Neural crest cell (in vitro differentiated cells): ENCODE measurements around the gene COA7. TPM values are rescaled to one million over a fixed set of nuclear protein-coding genes. Genes with fewer than 3 reads are reported as not detected.

Experiments used
- DNase-seq: peaks from one replicate; pipeline ENCODE4 v3.0.0; 2021; ENCODE audit warnings: low read depth, mixed read lengths, low spot score
- H3K27ac Mint-ChIP-seq: one replicate; pipeline ENCODE4 v1.8.0; 2021; ENCODE audit warnings: mild to moderate bottlenecking, mixed read lengths; ENCODE audit not compliant: unreplicated experiment
- H3K27me3 Mint-ChIP-seq: 2 replicates; pipeline ENCODE4 v1.8.0; 2021; ENCODE audit warnings: low read depth, mild to moderate bottlenecking, mixed read lengths
- H3K36me3 Mint-ChIP-seq: 2 replicates; pipeline ENCODE4 v1.8.0; 2021; ENCODE audit warnings: low read depth, mild to moderate bottlenecking, mixed read lengths
- H3K4me1 Mint-ChIP-seq: 2 replicates; pipeline ENCODE4 v1.8.0; 2021; ENCODE audit warnings: mixed read lengths
- H3K4me3 Mint-ChIP-seq: one replicate; pipeline ENCODE4 v1.8.0; 2021; ENCODE audit warnings: mild to moderate bottlenecking, mixed read lengths
- H3K9me3 Mint-ChIP-seq: 2 replicates; pipeline ENCODE4 v1.8.0; 2021; ENCODE audit warnings: mixed read lengths
- total RNA-seq: library from RNA; stranded (reverse); gene quantifications from 2 replicates; pipeline ENCODE4 v1.2.1, GENCODE V29; 2021
- TF ChIP-seq, protein P1 (sequence below): fragments of 200-600 bp; sonication (generic); conservative IDR thresholded peaks from 2 replicates; pipeline ENCODE4 v1.5.0; 2021; ENCODE audit warnings: antibody characterized with exemption, mild to moderate bottlenecking

COA7 gene
- total RNA-seq, 1 donor from 2014 or later, result 35.0 TPM

DNA sequence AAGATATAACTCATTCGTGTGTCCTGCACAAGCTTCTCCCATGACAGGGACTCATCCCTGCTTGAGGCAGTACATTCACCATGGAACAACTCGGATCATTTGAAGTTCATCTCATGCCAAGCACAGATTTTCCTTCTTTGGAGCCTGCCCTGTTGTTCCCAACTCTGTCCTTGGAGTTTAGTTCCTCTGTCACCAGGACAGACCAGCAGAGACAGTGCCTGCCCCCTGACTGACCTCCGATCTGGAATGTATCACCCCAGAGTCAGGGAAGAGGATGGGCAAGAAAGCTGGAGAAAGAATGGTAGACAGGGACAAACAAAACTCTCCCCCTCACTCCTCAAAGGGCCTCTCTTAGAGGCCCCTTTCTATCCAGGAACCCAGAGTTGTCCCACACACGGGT lies 60.2 kb downstream of the COA7 start:
- Mint-ChIP-seq H3K36me3 (no peaks in the 10 kb centered on the region), H3K4me1 (peaks cover 20% of the 10 kb centered on the region), H3K27me3 (peaks cover 26% of the 10 kb centered on the region), H3K9me3 (peaks cover 5% of the 10 kb centered on the region), H3K27ac (no peak overlapping the region), H3K4me3 (no peak overlapping the region)
- TF ChIP-seq, protein P1, sequence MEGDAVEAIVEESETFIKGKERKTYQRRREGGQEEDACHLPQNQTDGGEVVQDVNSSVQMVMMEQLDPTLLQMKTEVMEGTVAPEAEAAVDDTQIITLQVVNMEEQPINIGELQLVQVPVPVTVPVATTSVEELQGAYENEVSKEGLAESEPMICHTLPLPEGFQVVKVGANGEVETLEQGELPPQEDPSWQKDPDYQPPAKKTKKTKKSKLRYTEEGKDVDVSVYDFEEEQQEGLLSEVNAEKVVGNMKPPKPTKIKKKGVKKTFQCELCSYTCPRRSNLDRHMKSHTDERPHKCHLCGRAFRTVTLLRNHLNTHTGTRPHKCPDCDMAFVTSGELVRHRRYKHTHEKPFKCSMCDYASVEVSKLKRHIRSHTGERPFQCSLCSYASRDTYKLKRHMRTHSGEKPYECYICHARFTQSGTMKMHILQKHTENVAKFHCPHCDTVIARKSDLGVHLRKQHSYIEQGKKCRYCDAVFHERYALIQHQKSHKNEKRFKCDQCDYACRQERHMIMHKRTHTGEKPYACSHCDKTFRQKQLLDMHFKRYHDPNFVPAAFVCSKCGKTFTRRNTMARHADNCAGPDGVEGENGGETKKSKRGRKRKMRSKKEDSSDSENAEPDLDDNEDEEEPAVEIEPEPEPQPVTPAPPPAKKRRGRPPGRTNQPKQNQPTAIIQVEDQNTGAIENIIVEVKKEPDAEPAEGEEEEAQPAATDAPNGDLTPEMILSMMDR, result no peak
- no peak for DNase-seq

DNA sequence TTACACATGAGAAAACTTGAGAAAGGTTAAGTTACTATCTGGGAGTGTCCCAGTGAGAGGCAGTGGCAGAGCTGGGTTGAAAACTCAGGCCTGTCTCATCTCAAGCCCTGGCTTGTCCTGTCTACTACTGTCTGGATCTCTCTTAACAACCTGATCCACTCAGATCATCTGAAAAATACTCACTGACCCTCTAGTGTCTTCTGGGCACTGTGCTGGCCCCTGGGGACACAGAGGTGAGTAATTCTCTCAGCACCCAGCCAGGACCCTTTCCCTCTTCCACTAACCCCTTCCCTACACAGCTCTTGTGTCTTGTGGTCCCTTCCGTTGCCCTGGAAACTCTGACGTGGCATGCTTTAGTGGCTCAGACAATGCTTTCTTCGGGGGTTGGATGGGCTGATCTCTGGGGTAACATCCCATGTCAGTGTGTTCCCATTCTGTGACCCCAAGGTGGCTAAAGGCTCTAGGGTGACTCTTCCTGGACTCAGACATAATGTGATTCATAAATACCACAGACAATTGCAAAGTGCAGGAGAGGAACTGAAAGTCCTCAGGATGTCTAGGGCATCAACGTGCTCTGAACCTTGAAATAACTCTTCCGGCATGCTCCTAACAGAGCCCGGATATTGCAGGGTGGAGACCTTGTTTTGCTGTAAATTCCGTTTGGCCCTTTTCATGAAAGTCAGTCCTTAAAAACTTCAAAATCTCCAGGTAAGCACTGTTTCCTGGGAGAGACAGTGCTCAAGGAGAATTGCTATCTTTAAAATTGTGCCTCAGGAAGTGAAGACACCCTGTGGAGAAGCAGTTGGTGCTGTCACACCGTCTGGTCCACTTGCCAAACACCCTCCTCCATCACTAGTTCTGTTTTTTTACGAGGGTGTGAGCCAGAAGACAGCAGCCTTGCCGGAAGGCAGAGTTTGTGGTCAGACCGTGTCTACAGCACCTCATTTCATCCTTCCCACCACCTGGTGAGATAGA lies 61.1 kb downstream of the COA7 start:
- Mint-ChIP-seq H3K4me3 (no peak overlapping the region), H3K27me3 (peaks cover 35% of the 10 kb centered on the region), H3K27ac (no peak overlapping the region), H3K4me1 (peaks cover 23% of the 10 kb centered on the region), H3K36me3 (no peaks in the 10 kb centered on the region), H3K9me3 (peaks cover 5% of the 10 kb centered on the region)
- TF ChIP-seq, protein P1, result no peak
- no peak for DNase-seq

DNA sequence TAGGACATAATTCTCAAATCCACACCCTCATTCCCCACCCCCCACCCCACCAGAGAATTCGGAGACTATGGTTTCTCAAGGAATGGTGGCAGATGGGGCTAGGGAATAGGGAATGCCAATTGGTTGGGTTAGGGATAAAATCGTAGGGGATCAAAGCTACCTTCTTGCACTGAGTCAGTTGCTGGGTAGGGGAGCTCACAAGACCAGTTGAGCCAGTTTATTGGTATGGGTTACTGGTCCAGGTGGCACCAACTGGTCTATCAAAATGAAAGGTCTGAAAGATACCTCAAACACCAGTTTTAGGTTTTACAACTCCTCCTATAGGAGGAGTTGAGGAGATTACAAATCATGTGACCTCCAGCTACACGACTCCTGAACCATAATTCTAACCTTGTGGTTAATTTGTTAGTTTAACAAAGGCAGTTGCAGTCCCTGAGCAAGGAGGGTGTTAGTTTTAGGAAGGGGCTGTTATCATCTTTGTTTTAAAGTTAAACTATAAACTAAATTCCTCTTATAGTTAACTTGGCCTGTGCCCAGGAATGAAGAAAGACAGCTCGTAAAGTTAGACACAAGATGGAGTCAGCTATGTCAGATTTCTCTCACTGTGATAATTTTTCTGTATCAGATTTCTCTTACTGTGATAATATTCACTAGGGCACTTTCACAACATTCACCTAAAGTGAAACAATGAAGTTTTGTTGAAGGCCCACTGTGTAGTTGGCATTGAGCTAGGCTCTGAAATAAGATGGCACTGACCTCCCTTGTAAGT lies 62.6 kb downstream of the COA7 start:
- TF ChIP-seq, protein P1, result no peak
- H3K9me3 Mint-ChIP-seq, result peaks cover 5% of the 10 kb centered on the region
- no peak overlapping the region for H3K27ac Mint-ChIP-seq
- H3K27me3 Mint-ChIP-seq, result peaks cover 48% of the 10 kb centered on the region
- no peak overlapping the region for H3K4me3 Mint-ChIP-seq
- no peaks in the 10 kb centered on the region for H3K36me3 Mint-ChIP-seq
- no peak for DNase-seq
- peaks cover 23% of the 10 kb centered on the region for H3K4me1 Mint-ChIP-seq

Other genes starting within 250 kb of the COA7 start
- 88.0 and 89.6 TPM in 2 replicates for gene TUT4, start 145.3 kb downstream of the COA7 start, total RNA-seq
- 30.6 and 31.1 TPM in 2 replicates for gene GPX7, start 96.0 kb downstream of the COA7 start, total RNA-seq
- gene SHISAL2A, start 65.2 kb downstream of the COA7 start, total RNA-seq, result 0.65 TPM in 1 of 2 replicates, not detected in the other
- gene ZYG11B, start 28.1 kb upstream of the COA7 start, total RNA-seq, result 39.3 and 39.5 TPM in 2 replicates
- gene ZYG11A, start 144.4 kb upstream of the COA7 start, total RNA-seq, result 0.14 and 0.19 TPM in 2 replicates
- gene ECHDC2, start 223.4 kb upstream of the COA7 start, total RNA-seq, result 12.6 and 12.8 TPM in 2 replicates
- 61.8 and 64.8 TPM in 2 replicates for gene SCP2, start 228.9 kb upstream of the COA7 start, total RNA-seq